ENCODE measurements around the gene SAA2.

The SAA2 gene

GRCh38 chr11:18233912-18234311 is 14.6 kb downstream of the SAA2 start:
- Histone ChIP-seq H3K4me1 (ENCODE audit: control insufficient read depth in 1 of 2, insufficient read depth in 2 of 2, low read length in 2 of 2) (no peaks in the 10 kb centered on the region), H3K4me3 (ENCODE audit: low read depth in 1 of 2, low read length in 2 of 2) (no peak overlapping the region), H3K27me3 (ENCODE audit: control insufficient read depth in 1 of 2, insufficient read depth in 2 of 2, low read length in 2 of 2) (no peaks in the 10 kb centered on the region), H3K36me3 (ENCODE audit: control insufficient read depth in 1 of 2, insufficient read depth in 2 of 2, low read length in 2 of 2) (no peaks in the 10 kb centered on the region), H3K9me3 (ENCODE audit: control insufficient read depth in 1 of 2, low read length in 2 of 2) (no peaks in the 10 kb centered on the region), H3K27ac (ENCODE audit: low read depth, low read length) (no peak overlapping the region), H3K9ac (ENCODE audit: low read depth in 1 of 2, low read length in 2 of 2) (no peak overlapping the region)

- Histone ChIP-seq H3K36me3 (ENCODE audit: control insufficient read depth in 1 of 2, insufficient read depth in 2 of 2, low read length in 2 of 2) (no peaks in the 10 kb centered on the region), H3K27ac (ENCODE audit: low read depth, low read length) (no peak overlapping the region), H3K9me3 (ENCODE audit: control insufficient read depth in 1 of 2, low read length in 2 of 2) (no peaks in the 10 kb centered on the region), H3K27me3 (ENCODE audit: control insufficient read depth in 1 of 2, insufficient read depth in 2 of 2, low read length in 2 of 2) (no peaks in the 10 kb centered on the region), H3K4me3 (ENCODE audit: low read depth in 1 of 2, low read length in 2 of 2) (no peak overlapping the region), H3K4me1 (ENCODE audit: control insufficient read depth in 1 of 2, insufficient read depth in 2 of 2, low read length in 2 of 2) (no peaks in the 10 kb centered on the region), H3K9ac (ENCODE audit: low read depth in 1 of 2, low read length in 2 of 2) (no peak overlapping the region)
Observed at GRCh38 chr11:18230859-18231258, 17.6 kb downstream of the SAA2 start.

GRCh38 chr11:18229501-18229900 is 19.0 kb downstream of the SAA2 start:
- Histone ChIP-seq H3K9ac (ENCODE audit: low read depth in 1 of 2, low read length in 2 of 2) (no peak overlapping the region), H3K4me1 (ENCODE audit: control insufficient read depth in 1 of 2, insufficient read depth in 2 of 2, low read length in 2 of 2) (no peaks in the 10 kb centered on the region), H3K9me3 (ENCODE audit: control insufficient read depth in 1 of 2, low read length in 2 of 2) (no peaks in the 10 kb centered on the region), H3K27me3 (ENCODE audit: control insufficient read depth in 1 of 2, insufficient read depth in 2 of 2, low read length in 2 of 2) (no peaks in the 10 kb centered on the region), H3K27ac (ENCODE audit: low read depth, low read length) (no peak overlapping the region), H3K36me3 (ENCODE audit: control insufficient read depth in 1 of 2, insufficient read depth in 2 of 2, low read length in 2 of 2) (no peaks in the 10 kb centered on the region), H3K4me3 (ENCODE audit: low read depth in 1 of 2, low read length in 2 of 2) (no peak overlapping the region)

- no peak overlapping the region for H3K9ac ChIP-seq (ENCODE audit: low read depth in 1 of 2, low read length in 2 of 2)
- H3K27ac ChIP-seq (ENCODE audit: low read depth, low read length) = no peak overlapping the region
- no peaks in the 10 kb centered on the region for H3K9me3 ChIP-seq (ENCODE audit: control insufficient read depth in 1 of 2, low read length in 2 of 2)
- no peaks in the 10 kb centered on the region for H3K36me3 ChIP-seq (ENCODE audit: control insufficient read depth in 1 of 2, insufficient read depth in 2 of 2, low read length in 2 of 2)
- no peaks in the 10 kb centered on the region for H3K4me1 ChIP-seq (ENCODE audit: control insufficient read depth in 1 of 2, insufficient read depth in 2 of 2, low read length in 2 of 2)
- H3K27me3 ChIP-seq (ENCODE audit: control insufficient read depth in 1 of 2, insufficient read depth in 2 of 2, low read length in 2 of 2) = no peaks in the 10 kb centered on the region
- H3K4me3 ChIP-seq (ENCODE audit: low read depth in 1 of 2, low read length in 2 of 2) = no peak overlapping the region
Observed at GRCh38 chr11:18225913-18226312, 22.6 kb downstream of the SAA2 start.

- H3K27ac ChIP-seq (ENCODE audit: low read depth, low read length) = no peak overlapping the region
- no peaks in the 10 kb centered on the region for H3K9me3 ChIP-seq (ENCODE audit: control insufficient read depth in 1 of 2, low read length in 2 of 2)
Observed at GRCh38 chr11:18223591-18224387, 24.7 kb downstream of the SAA2 start.

GRCh38 chr11:18222814-18223421 is 25.6 kb downstream of the SAA2 start:
- H3K9me3 ChIP-seq (ENCODE audit: control insufficient read depth in 1 of 2, low read length in 2 of 2) = no peaks in the 10 kb centered on the region
- H3K36me3 ChIP-seq (ENCODE audit: control insufficient read depth in 1 of 2, insufficient read depth in 2 of 2, low read length in 2 of 2) = no peaks in the 10 kb centered on the region
- no peaks in the 10 kb centered on the region for H3K4me1 ChIP-seq (ENCODE audit: control insufficient read depth in 1 of 2, insufficient read depth in 2 of 2, low read length in 2 of 2)
- no peak overlapping the region for H3K9ac ChIP-seq (ENCODE audit: low read depth in 1 of 2, low read length in 2 of 2)
- H3K4me3 ChIP-seq (ENCODE audit: low read depth in 1 of 2, low read length in 2 of 2) = no peak overlapping the region
- H3K27ac ChIP-seq (ENCODE audit: low read depth, low read length) = no peak overlapping the region
- H3K27me3 ChIP-seq (ENCODE audit: control insufficient read depth in 1 of 2, insufficient read depth in 2 of 2, low read length in 2 of 2) = no peaks in the 10 kb centered on the region

More at GRCh38 chr11:18223591-18224387, 24.7 kb downstream of the SAA2 start:
- Histone ChIP-seq H3K9ac (ENCODE audit: low read depth in 1 of 2, low read length in 2 of 2) (no peak overlapping the region), H3K4me3 (ENCODE audit: low read depth in 1 of 2, low read length in 2 of 2) (no peak overlapping the region), H3K27me3 (ENCODE audit: control insufficient read depth in 1 of 2, insufficient read depth in 2 of 2, low read length in 2 of 2) (no peaks in the 10 kb centered on the region), H3K36me3 (ENCODE audit: control insufficient read depth in 1 of 2, insufficient read depth in 2 of 2, low read length in 2 of 2) (no peaks in the 10 kb centered on the region), H3K4me1 (ENCODE audit: control insufficient read depth in 1 of 2, insufficient read depth in 2 of 2, low read length in 2 of 2) (no peaks in the 10 kb centered on the region)

- no peaks in the 10 kb centered on the region for H3K36me3 ChIP-seq (ENCODE audit: control insufficient read depth in 1 of 2, insufficient read depth in 2 of 2, low read length in 2 of 2)
Observed at GRCh38 chr11:18221274-18221876, 27.1 kb downstream of the SAA2 start.

GRCh38 chr11:18209058-18209457 is 39.4 kb downstream of the SAA2 start:
- Histone ChIP-seq H3K4me3 (ENCODE audit: low read depth in 1 of 2, low read length in 2 of 2) (no peak overlapping the region), H3K27me3 (ENCODE audit: control insufficient read depth in 1 of 2, insufficient read depth in 2 of 2, low read length in 2 of 2) (peaks cover 0 to 3% of the 10 kb centered on the region in 2 donors), H3K9ac (ENCODE audit: low read depth in 1 of 2, low read length in 2 of 2) (no peak overlapping the region), H3K9me3 (ENCODE audit: control insufficient read depth in 1 of 2, low read length in 2 of 2) (no peaks in the 10 kb centered on the region), H3K4me1 (ENCODE audit: control insufficient read depth in 1 of 2, insufficient read depth in 2 of 2, low read length in 2 of 2) (no peaks in the 10 kb centered on the region), H3K36me3 (ENCODE audit: control insufficient read depth in 1 of 2, insufficient read depth in 2 of 2, low read length in 2 of 2) (no peaks in the 10 kb centered on the region), H3K27ac (ENCODE audit: low read depth, low read length) (no peak overlapping the region)

More at GRCh38 chr11:18221274-18221876, 27.1 kb downstream of the SAA2 start:
- Histone ChIP-seq H3K27ac (ENCODE audit: low read depth, low read length) (no peak overlapping the region), H3K4me1 (ENCODE audit: control insufficient read depth in 1 of 2, insufficient read depth in 2 of 2, low read length in 2 of 2) (no peaks in the 10 kb centered on the region), H3K27me3 (ENCODE audit: control insufficient read depth in 1 of 2, insufficient read depth in 2 of 2, low read length in 2 of 2) (no peaks in the 10 kb centered on the region), H3K9ac (ENCODE audit: low read depth in 1 of 2, low read length in 2 of 2) (no peak overlapping the region), H3K4me3 (ENCODE audit: low read depth in 1 of 2, low read length in 2 of 2) (no peak overlapping the region), H3K9me3 (ENCODE audit: control insufficient read depth in 1 of 2, low read length in 2 of 2) (no peaks in the 10 kb centered on the region)

GRCh38 chr11:18204771-18205170 is 43.7 kb downstream of the SAA2 start:
- Histone ChIP-seq H3K4me3 (ENCODE audit: low read depth in 1 of 2, low read length in 2 of 2) (no peak overlapping the region), H3K4me1 (ENCODE audit: control insufficient read depth in 1 of 2, insufficient read depth in 2 of 2, low read length in 2 of 2) (no peaks in the 10 kb centered on the region), H3K36me3 (ENCODE audit: control insufficient read depth in 1 of 2, insufficient read depth in 2 of 2, low read length in 2 of 2) (no peaks in the 10 kb centered on the region), H3K9ac (ENCODE audit: low read depth in 1 of 2, low read length in 2 of 2) (no peak overlapping the region), H3K27ac (ENCODE audit: low read depth, low read length) (no peak overlapping the region), H3K9me3 (ENCODE audit: control insufficient read depth in 1 of 2, low read length in 2 of 2) (no peaks in the 10 kb centered on the region), H3K27me3 (ENCODE audit: control insufficient read depth in 1 of 2, insufficient read depth in 2 of 2, low read length in 2 of 2) (no peaks in the 10 kb centered on the region)

GRCh38 chr11:18204220-18204619 is 44.2 kb downstream of the SAA2 start:
- Histone ChIP-seq H3K4me1 (ENCODE audit: control insufficient read depth in 1 of 2, insufficient read depth in 2 of 2, low read length in 2 of 2) (no peaks in the 10 kb centered on the region), H3K27me3 (ENCODE audit: control insufficient read depth in 1 of 2, insufficient read depth in 2 of 2, low read length in 2 of 2) (no peaks in the 10 kb centered on the region)

More at GRCh38 chr11:18204220-18204619, 44.2 kb downstream of the SAA2 start:
- Histone ChIP-seq H3K4me3 (ENCODE audit: low read depth in 1 of 2, low read length in 2 of 2) (no peak overlapping the region), H3K9ac (ENCODE audit: low read depth in 1 of 2, low read length in 2 of 2) (no peak overlapping the region), H3K36me3 (ENCODE audit: control insufficient read depth in 1 of 2, insufficient read depth in 2 of 2, low read length in 2 of 2) (no peaks in the 10 kb centered on the region), H3K9me3 (ENCODE audit: control insufficient read depth in 1 of 2, low read length in 2 of 2) (no peaks in the 10 kb centered on the region), H3K27ac (ENCODE audit: low read depth, low read length) (no peak overlapping the region)

Measured in duodenal mucosa (tissue), 2 donors.